NAMALWA (cell line): ENCODE data around the gene LCE3B.

ENCODE experiments used
- DNase-seq: peaks from one replicate; pipeline ENCODE4 v3.0.0-alpha.2; 2015; ENCODE audit warnings: low spot score

Gene LCE3B

GRCh38 chr1:152658649-152659048 lies 45.0 kb downstream of the LCE3B start:
- DNase-seq = no peak

GRCh38 chr1:152663098-152663497 lies 49.5 kb downstream of the LCE3B start, which contains the start of gene LCE2D:
LCE2D (plus strand) TSS chr1:152663380; CDS start chr1:152664106, 726 bp downstream.
- no peak for DNase-seq
